GM12875 (cell line): ENCODE results near the gene HS6ST3.
"Not testable (repeated sequence)": the region's sequence is repeated elsewhere in the genome, so short reads cannot be mapped to it uniquely, and the experiment has no call there.

ENCODE experiments used
- H3K4me3 ChIP-seq: one replicate; pipeline ENCODE4 v1.5.1; 2011; ENCODE audit warnings: low read depth, low read length, control low read depth
- CTCF ChIP-seq: IDR thresholded peaks from 2 replicates; pipeline ENCODE4 v1.5.1; 2011; ENCODE audit warnings: low read depth, mild to moderate bottlenecking, control low read depth, inconsistent platforms, low read length, moderate library complexity, borderline replicate concordance; ENCODE audit not compliant: insufficient read depth

Gene HS6ST3

GRCh38 chr13:96089749-96090239 lies at the start of gene HS6ST3:
TSS of gene HS6ST3 (plus strand) at chr13:96090107.
- no peak for TF ChIP-seq CTCF
- H3K4me3 ChIP-seq = peak within 1 kb of the TSS; percentile 39

- TF ChIP-seq CTCF = no peak
- no peak overlapping the region for H3K4me3 ChIP-seq
Observed at GRCh38 chr13:96041326-96042110, 48.4 kb upstream of the HS6ST3 start.

- H3K4me3 ChIP-seq = no peak overlapping the region
- TF ChIP-seq CTCF = no peak
Observed at GRCh38 chr13:96044238-96044637, 45.7 kb upstream of the HS6ST3 start.

GRCh38 chr13:96046449-96047126 lies 43.3 kb upstream of the HS6ST3 start:
- H3K4me3 ChIP-seq = not testable (repeated sequence)

GRCh38 chr13:96050955-96051354 lies 39.0 kb upstream of the HS6ST3 start:
- not testable (repeated sequence) for H3K4me3 ChIP-seq

GRCh38 chr13:96051491-96051890 lies 38.4 kb upstream of the HS6ST3 start:
- H3K4me3 ChIP-seq = not testable (repeated sequence)

- not testable (repeated sequence) for H3K4me3 ChIP-seq
Observed at GRCh38 chr13:96051946-96052345, 38.0 kb upstream of the HS6ST3 start.

- peak overlapping the region; percentile 85 for H3K4me3 ChIP-seq
- no peak for TF ChIP-seq CTCF
Observed at GRCh38 chr13:96052656-96053002, 37.3 kb upstream of the HS6ST3 start.

GRCh38 chr13:96053003-96053703 lies 36.8 kb upstream of the HS6ST3 start, which contains the start of gene UGGT2:
TSS of gene UGGT2 (minus strand) at chr13:96053401. CDS start at chr13:96053312, 89 bp downstream.
- peak within 1 kb of the TSS; percentile 85 for H3K4me3 ChIP-seq
- no peak for TF ChIP-seq CTCF
